ENCODE measurements around the gene ELMO1. TPM values are rescaled to one million over a fixed set of nuclear protein-coding genes. Genes with fewer than 3 reads are reported as not detected.

ELMO1 gene
- total and polyA plus RNA-seq, 10 of the 15 experiments (the other 5 are each of a cell fraction or from before 2014, with no cell fraction given): 22.6 to 85.9 (median 56.6) TPM

DNA sequence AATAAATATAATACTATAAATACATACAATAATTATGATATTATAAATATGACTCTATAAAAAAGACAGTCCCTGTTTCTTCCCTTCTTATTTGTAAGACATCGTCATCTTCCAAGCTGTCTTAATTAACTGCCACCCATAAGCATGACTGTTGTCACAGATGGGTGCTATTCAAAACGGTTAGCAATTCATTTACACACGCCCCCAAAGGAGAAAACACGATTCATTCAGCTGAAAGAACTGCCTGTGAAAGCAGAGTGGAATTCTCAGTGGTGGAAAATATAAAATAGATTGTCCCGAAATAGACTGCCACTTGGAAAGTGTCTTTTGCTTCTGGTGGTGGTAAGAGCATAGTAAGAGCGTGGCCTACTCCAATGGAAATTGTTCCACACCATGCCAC is 48.9 kb upstream of the ELMO1 start:
- H3K27ac ChIP-seq (ENCODE audit: control insufficient read depth, insufficient read depth): no peak overlapping the region
- no peak overlapping the region for H3K4me3 ChIP-seq
- RAD21 ChIA-PET (ENCODE audit: unreplicated experiment): interaction anchor here (0.9 to 5.0 kb wide), 4 partner anchors 10 to 213 kb away, joined by 3 to 20 read pairs (median 4); no protein-coding TSS in a partner anchor
- H3K9ac ChIP-seq (ENCODE audit: control insufficient read depth, insufficient read depth, low read length): no peak overlapping the region
- peaks cover 8% of the 10 kb centered on the region; the same call in 1 of the 2 replicates for H3K4me1 ChIP-seq (ENCODE audit: control insufficient read depth, insufficient read depth, low read length)
- H3K36me3 ChIP-seq (ENCODE audit: control insufficient read depth in 2 of 2, insufficient read depth in 2 of 2, low read length in 1 of 2): no peaks in the 10 kb centered on the region
- CTCF ChIA-PET: interaction anchor here (0.6 to 6.5 kb wide), 8 partner anchors 9 to 289 kb away, joined by 3 to 77 read pairs (median 14); no protein-coding TSS in a partner anchor
- H3K79me2 ChIP-seq (ENCODE audit: control insufficient read depth, insufficient read depth, low read length): no peaks in the 10 kb centered on the region
- FAIRE-seq (no peak), DNase-seq (ENCODE audit: low read depth, low spot score) (no peak), ATAC-seq (no peak)
- SMC1A ChIA-PET (ENCODE audit: uncharacterized antibody, unreplicated experiment): interaction anchor here (1.1 to 3.5 kb wide), 3 partner anchors 10 to 336 kb away, joined by 3 to 21 read pairs (median 5); no protein-coding TSS in a partner anchor
- 38% methylated on average over 6 of the region's 6 CpGs for WGBS (ENCODE audit: insufficient coverage, insufficient replicate concordance, low lambda C conversion rate, missing lambda C conversion rate)
- in situ Hi-C loops (cut with MboI): no loop called here
- no peaks in the 10 kb centered on the region for H4K20me1 ChIP-seq (ENCODE audit: control insufficient read depth, insufficient read depth)
- H3K27me3 ChIP-seq (replicated peaks in 1 of 2; ENCODE audit: control insufficient read depth in 2 of 2, insufficient read depth in 2 of 2, low read length in 1 of 2): no peaks in the 10 kb centered on the region
- no peak for TF ChIP-seq NFYB (IDR thresholded peaks at IDR 0.05; ENCODE audit: insufficient read depth, low read depth, low read length)
- TF ChIP-seq KAT2A (conservative IDR thresholded peaks at IDR 0.05; ENCODE audit: control insufficient read depth, low read depth, low read length): no peak
- TF ChIP-seq ZZZ3 (IDR thresholded peaks at IDR 0.05; ENCODE audit: control insufficient read depth, insufficient read length, low read depth): no peak
- no peak for TF ChIP-seq SREBF1 (IDR thresholded peaks at IDR 0.05; ENCODE audit: low read length)
- no peak for TF ChIP-seq KDM1A (IDR thresholded peaks at IDR 0.05; ENCODE audit: borderline replicate concordance)
- TF ChIP-seq EED (IDR thresholded peaks at IDR 0.05; ENCODE audit: low read depth): no peak
- TF ChIP-seq, protein P1, sequence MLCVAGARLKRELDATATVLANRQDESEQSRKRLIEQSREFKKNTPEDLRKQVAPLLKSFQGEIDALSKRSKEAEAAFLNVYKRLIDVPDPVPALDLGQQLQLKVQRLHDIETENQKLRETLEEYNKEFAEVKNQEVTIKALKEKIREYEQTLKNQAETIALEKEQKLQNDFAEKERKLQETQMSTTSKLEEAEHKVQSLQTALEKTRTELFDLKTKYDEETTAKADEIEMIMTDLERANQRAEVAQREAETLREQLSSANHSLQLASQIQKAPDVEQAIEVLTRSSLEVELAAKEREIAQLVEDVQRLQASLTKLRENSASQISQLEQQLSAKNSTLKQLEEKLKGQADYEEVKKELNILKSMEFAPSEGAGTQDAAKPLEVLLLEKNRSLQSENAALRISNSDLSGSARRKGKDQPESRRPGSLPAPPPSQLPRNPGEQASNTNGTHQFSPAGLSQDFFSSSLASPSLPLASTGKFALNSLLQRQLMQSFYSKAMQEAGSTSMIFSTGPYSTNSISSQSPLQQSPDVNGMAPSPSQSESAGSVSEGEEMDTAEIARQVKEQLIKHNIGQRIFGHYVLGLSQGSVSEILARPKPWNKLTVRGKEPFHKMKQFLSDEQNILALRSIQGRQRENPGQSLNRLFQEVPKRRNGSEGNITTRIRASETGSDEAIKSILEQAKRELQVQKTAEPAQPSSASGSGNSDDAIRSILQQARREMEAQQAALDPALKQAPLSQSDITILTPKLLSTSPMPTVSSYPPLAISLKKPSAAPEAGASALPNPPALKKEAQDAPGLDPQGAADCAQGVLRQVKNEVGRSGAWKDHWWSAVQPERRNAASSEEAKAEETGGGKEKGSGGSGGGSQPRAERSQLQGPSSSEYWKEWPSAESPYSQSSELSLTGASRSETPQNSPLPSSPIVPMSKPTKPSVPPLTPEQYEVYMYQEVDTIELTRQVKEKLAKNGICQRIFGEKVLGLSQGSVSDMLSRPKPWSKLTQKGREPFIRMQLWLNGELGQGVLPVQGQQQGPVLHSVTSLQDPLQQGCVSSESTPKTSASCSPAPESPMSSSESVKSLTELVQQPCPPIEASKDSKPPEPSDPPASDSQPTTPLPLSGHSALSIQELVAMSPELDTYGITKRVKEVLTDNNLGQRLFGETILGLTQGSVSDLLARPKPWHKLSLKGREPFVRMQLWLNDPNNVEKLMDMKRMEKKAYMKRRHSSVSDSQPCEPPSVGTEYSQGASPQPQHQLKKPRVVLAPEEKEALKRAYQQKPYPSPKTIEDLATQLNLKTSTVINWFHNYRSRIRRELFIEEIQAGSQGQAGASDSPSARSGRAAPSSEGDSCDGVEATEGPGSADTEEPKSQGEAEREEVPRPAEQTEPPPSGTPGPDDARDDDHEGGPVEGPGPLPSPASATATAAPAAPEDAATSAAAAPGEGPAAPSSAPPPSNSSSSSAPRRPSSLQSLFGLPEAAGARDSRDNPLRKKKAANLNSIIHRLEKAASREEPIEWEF (IDR thresholded peaks at IDR 0.05; ENCODE audit: insufficient replicate concordance, low read depth, low read length): no peak
- TF ChIP-seq MXI1 (IDR thresholded peaks at IDR 0.05; ENCODE audit: low read depth, low read length): no peak
- TF ChIP-seq IKZF1 (conservative IDR thresholded peaks at IDR 0.05): no peak
- no peak for TF ChIP-seq IRF4 (IDR thresholded peaks at IDR 0.05; ENCODE audit: low read depth, low read length)
- TF ChIP-seq CREB1 (IDR thresholded peaks at IDR 0.05; ENCODE audit: low read depth): no peak
- TF ChIP-seq JUNB (IDR thresholded peaks at IDR 0.05): no peak
- TF ChIP-seq CHD2 (IDR thresholded peaks at IDR 0.05; ENCODE audit: borderline replicate concordance, low read depth, low read length): no peak
- TF ChIP-seq ESRRA (IDR thresholded peaks at IDR 0.05; ENCODE audit: low read length): no peak
- TF ChIP-seq, protein P2, sequence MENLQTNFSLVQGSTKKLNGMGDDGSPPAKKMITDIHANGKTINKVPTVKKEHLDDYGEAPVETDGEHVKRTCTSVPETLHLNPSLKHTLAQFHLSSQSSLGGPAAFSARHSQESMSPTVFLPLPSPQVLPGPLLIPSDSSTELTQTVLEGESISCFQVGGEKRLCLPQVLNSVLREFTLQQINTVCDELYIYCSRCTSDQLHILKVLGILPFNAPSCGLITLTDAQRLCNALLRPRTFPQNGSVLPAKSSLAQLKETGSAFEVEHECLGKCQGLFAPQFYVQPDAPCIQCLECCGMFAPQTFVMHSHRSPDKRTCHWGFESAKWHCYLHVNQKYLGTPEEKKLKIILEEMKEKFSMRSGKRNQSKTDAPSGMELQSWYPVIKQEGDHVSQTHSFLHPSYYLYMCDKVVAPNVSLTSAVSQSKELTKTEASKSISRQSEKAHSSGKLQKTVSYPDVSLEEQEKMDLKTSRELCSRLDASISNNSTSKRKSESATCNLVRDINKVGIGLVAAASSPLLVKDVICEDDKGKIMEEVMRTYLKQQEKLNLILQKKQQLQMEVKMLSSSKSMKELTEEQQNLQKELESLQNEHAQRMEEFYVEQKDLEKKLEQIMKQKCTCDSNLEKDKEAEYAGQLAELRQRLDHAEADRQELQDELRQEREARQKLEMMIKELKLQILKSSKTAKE (IDR thresholded peaks at IDR 0.05; ENCODE audit: low read depth, poor library complexity, severe bottlenecking): no peak
- intact Hi-C loops (cut with micrococcal nuclease; ENCODE audit: unreplicated experiment): loop anchor here (5.0 to 10.0 kb wide), 2 partner anchors 145 to 263 kb away; no protein-coding TSS in a partner anchor
- H2AFZ ChIP-seq (ENCODE audit: control insufficient read depth, low read depth, low read length): no peak overlapping the region
- no peak overlapping the region for H3K4me2 ChIP-seq (ENCODE audit: control insufficient read depth, insufficient read depth)
- H3K9me3 ChIP-seq (replicated peaks; ENCODE audit: control insufficient read depth, insufficient read depth, low read length): no peaks in the 10 kb centered on the region; the same call in 2 of the 3 replicates
- no TSS peak for BruUV-seq (replicated peaks)
- POLR2A ChIA-PET: no interaction called here

All from GM12878 (cell line).